K562 (cell line): ENCODE results near the gene FPGS. TPM values are rescaled to one million over a fixed set of nuclear protein-coding genes. Genes with fewer than 3 reads are reported as not detected.
A peak's percentile ranks its signal among the peaks of the same experiment; 100 is the strongest.

Experiments
- BCOR ChIP-seq: fragments of 450-650 bp; IDR thresholded peaks from 2 replicates; pipeline ENCODE4 v1.6.1; 2016
- CBX5 ChIP-seq: IDR thresholded peaks from 2 replicates; pipeline ENCODE4 v1.6.1; 2014; ENCODE audit warnings: low read depth, borderline replicate concordance
- CEBPB ChIP-seq: fragments of 450-650 bp; IDR thresholded peaks from 2 replicates; pipeline ENCODE4 v1.6.1; 2016; ENCODE audit warnings: missing genetic modification characterization, missing compliant biosample characterization
- DACH1 ChIP-seq: fragments of 450-650 bp; IDR thresholded peaks from 2 replicates; pipeline ENCODE4 v1.6.1; 2018; ENCODE audit not compliant: partially characterized antibody
- GABPB1 ChIP-seq: sonication (generic); formaldehyde crosslinking; IDR thresholded peaks from 2 replicates; pipeline ENCODE4 v1.8.0; 2022; ENCODE audit warnings: mild to moderate bottlenecking, missing genetic modification reagents
- GATA2 ChIP-seq: sonication (generic); formaldehyde crosslinking; IDR thresholded peaks from 2 replicates; pipeline ENCODE4 v1.4.0; 2020; ENCODE audit warnings: mild to moderate bottlenecking, missing genetic modification reagents
- HDGF ChIP-seq: fragments of 450-650 bp; IDR thresholded peaks from 2 replicates; pipeline ENCODE4 v1.6.1; 2016
- MBD2 ChIP-seq: sonication (generic); IDR thresholded peaks from 2 replicates; pipeline ENCODE4 v1.6.1; 2016; ENCODE audit warnings: low read depth, borderline replicate concordance
- MED1 ChIP-seq: sonication (generic); formaldehyde crosslinking; IDR thresholded peaks from 2 replicates; pipeline ENCODE4 v1.8.1; 2023; ENCODE audit warnings: missing genetic modification reagents, borderline replicate concordance
- PBX2 ChIP-seq, 2 experiments: IDR thresholded peaks in 1 of 2; conservative IDR thresholded peaks in 1 of 2; 2 replicates each; pipeline ENCODE4 v1.6.1; 2016; ENCODE audit warnings: low read depth in 2 of 2, mild to moderate bottlenecking in 1 of 2, missing compliant biosample characterization in 1 of 2, missing genetic modification characterization in 1 of 2, moderate library complexity in 1 of 2
- RB1 ChIP-seq: fragments of 450-650 bp; IDR thresholded peaks from 2 replicates; pipeline ENCODE4 v1.6.1; 2017; ENCODE audit warnings: low read depth, mild to moderate bottlenecking
- RBFOX2 ChIP-seq: fragments of 200-400 bp; formaldehyde crosslinking; IDR thresholded peaks from 2 replicates; pipeline ENCODE4 v1.6.1; 2017; ENCODE audit warnings: low read depth, mild to moderate bottlenecking, low read length, moderate library complexity
- SETDB1 ChIP-seq: IDR thresholded peaks from one replicate; pipeline ENCODE4 v1.6.1; 2012; ENCODE audit warnings: low read length, control low read depth, inconsistent platforms
- SMAD4 ChIP-seq: fragments of 250-450 bp; sonication (Bioruptor Pico); conservative IDR thresholded peaks from 2 replicates; pipeline ENCODE4 v1.8.0; 2021; ENCODE audit warnings: inconsistent platforms, mild to moderate bottlenecking, moderate library complexity
- USF1 ChIP-seq: sonication (generic); formaldehyde crosslinking; IDR thresholded peaks from 2 replicates; pipeline ENCODE4 v1.9.0; 2022; ENCODE audit warnings: mild to moderate bottlenecking, missing genetic modification reagents
- ZBTB7A ChIP-seq: IDR thresholded peaks from 2 replicates; pipeline ENCODE4 v1.6.1; 2011; ENCODE audit warnings: low read depth, mild to moderate bottlenecking, low read length, moderate library complexity, borderline replicate concordance; ENCODE audit not compliant: control insufficient read depth
- ZSCAN32 ChIP-seq: fragments of 450-650 bp; formaldehyde crosslinking; IDR thresholded peaks from 2 replicates; pipeline ENCODE4 v1.4.0; 2020; ENCODE audit warnings: mild to moderate bottlenecking, moderate library complexity
- polyA plus RNA-seq, 8 experiments: library from polyadenylated mRNA; depleted of rRNA in 4 of 8; stranded (reverse) in 5 of 8; unstranded in 3 of 8; fragments of >200 nt; fragmentation: Nextera tagmentation in 2 of 8; fragmentation: Illumina TruSeq in 1 of 8; extraction: Ambion mirVana in 2 of 8; extraction: Trizol in 1 of 8; gene quantifications; 2 replicates each; pipeline versions ENCODE4 v1.2.1 to v1.2.3, GENCODE V29; 2011 to 2014; ENCODE audit warnings: inconsistent platforms in 1 of 8, missing spikeins in 1 of 8
- total RNA-seq, 7 experiments: library from RNA; depleted of rRNA in 6 of 7; stranded (reverse); fragments of >200 nt in 6 of 7; fragmentation: Illumina TruSeq in 2 of 7; extraction: Trizol in 2 of 7; gene quantifications; 2 replicates each; pipeline versions ENCODE4 v1.2.1 to v1.2.3, GENCODE V29; 2011 to 2021; ENCODE audit warnings: low replicate concordance in 1 of 7
- TF ChIP-seq, protein P1 (sequence below): fragments of 250-450 bp; sonication (Bioruptor Pico); IDR thresholded peaks from 2 replicates; pipeline ENCODE4 v1.8.0; 2022; ENCODE audit warnings: inconsistent platforms
- TF ChIP-seq, protein P2 (sequence below): fragments of 200-800 bp; sonication (Bioruptor generic); IDR thresholded peaks from 2 replicates; pipeline ENCODE4 v1.6.1; 2017; ENCODE audit warnings: missing genetic modification characterization, missing compliant biosample characterization

Gene FPGS
- total and polyA plus RNA-seq, 9 of the 15 experiments (the other 6 are each of a cell fraction or from before 2014, with no cell fraction given) = 0.84 to 86.4 (median 59.2) TPM

DNA sequence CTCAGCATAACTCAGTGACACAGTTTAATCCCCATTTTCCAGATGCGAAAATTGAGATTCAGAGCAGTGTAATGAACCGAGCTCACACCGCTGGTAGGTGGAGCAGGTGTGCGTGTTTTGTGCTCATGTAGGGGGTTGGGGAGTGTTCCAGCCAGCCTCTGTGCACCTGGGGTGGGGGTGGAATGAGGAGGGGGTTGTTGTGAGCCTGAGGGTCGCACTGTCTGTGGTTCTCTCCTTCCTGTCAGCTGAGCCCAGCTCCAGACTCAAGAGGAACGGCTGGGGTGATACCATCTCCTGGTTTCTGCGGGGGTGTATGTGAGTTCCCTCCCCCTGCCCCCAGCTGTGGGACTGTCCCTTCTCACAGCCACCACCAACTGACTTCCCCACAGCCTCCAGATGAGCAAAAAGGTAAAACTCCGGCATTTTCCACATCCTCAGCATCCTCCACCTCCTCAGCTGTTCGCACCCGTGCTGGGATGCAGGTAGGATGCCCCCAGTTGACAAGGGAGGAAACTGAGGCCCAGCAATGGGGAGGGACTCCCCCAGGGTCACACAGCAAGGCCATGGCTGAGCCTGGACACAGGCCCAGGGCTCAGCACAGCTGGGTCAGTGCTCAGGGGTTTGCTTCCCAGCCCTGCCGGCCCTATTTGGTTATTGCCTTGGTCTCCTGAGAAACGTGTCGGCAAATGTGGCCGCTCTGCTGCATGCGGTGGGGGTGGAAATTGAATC is 26.3 kb upstream of the FPGS start (continued):
- TF ChIP-seq GABPB1 (CRISPR knock-in tag) (peak; percentile 21; the same call in 1 of the 2 replicates), RBFOX2 (peak; percentile 37; the same call in 1 of the 2 replicates), SMAD4 (no peak), USF1 (CRISPR knock-in tag) (no peak), MBD2 (peak; percentile 88; the same call in 1 of the 2 replicates), ZSCAN32 (CRISPR knock-in tag) (no peak), ZBTB7A (peak; percentile 45; the same call in 1 of the 2 replicates), DACH1 (no peak), HDGF (peak; percentile 80; the same call in 1 of the 2 replicates), BCOR (peak; percentile 94), GATA2 (CRISPR knock-in tag) (no peak), CEBPB (tag) (no peak), MED1 (CRISPR knock-in tag) (no peak), RB1 (0 out of 2 replicates have a peak, but pooled peaks have one; percentile 24), CBX5 (no peak), PBX2 (CRISPR knock-in tag; IDR thresholded peaks at IDR 0.05; ENCODE audit: low read depth) (no peak), PBX2 (tag; conservative IDR thresholded peaks at IDR 0.05; ENCODE audit: low read depth) (no peak), SETDB1 (no peak)
- TF ChIP-seq, protein P1, sequence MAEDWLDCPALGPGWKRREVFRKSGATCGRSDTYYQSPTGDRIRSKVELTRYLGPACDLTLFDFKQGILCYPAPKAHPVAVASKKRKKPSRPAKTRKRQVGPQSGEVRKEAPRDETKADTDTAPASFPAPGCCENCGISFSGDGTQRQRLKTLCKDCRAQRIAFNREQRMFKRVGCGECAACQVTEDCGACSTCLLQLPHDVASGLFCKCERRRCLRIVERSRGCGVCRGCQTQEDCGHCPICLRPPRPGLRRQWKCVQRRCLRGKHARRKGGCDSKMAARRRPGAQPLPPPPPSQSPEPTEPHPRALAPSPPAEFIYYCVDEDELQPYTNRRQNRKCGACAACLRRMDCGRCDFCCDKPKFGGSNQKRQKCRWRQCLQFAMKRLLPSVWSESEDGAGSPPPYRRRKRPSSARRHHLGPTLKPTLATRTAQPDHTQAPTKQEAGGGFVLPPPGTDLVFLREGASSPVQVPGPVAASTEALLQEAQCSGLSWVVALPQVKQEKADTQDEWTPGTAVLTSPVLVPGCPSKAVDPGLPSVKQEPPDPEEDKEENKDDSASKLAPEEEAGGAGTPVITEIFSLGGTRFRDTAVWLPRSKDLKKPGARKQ = no peak
- TF ChIP-seq, protein P2, sequence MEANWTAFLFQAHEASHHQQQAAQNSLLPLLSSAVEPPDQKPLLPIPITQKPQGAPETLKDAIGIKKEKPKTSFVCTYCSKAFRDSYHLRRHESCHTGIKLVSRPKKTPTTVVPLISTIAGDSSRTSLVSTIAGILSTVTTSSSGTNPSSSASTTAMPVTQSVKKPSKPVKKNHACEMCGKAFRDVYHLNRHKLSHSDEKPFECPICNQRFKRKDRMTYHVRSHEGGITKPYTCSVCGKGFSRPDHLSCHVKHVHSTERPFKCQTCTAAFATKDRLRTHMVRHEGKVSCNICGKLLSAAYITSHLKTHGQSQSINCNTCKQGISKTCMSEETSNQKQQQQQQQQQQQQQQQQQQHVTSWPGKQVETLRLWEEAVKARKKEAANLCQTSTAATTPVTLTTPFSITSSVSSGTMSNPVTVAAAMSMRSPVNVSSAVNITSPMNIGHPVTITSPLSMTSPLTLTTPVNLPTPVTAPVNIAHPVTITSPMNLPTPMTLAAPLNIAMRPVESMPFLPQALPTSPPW = peak; percentile 68
